Loucy (cell line): ENCODE results near the gene PRM2.

Experiments
- EZH2phosphoT487 ChIP-seq: fragments of 200-600 bp; IDR thresholded peaks from 2 replicates; pipeline ENCODE4 v1.6.1; 2018; ENCODE audit warnings: antibody characterized with exemption, mild to moderate bottlenecking, moderate library complexity, borderline replicate concordance
- TF ChIP-seq, protein P1 (sequence below): fragments of 200-600 bp; sonication (generic); conservative IDR thresholded peaks from 2 replicates; pipeline ENCODE4 v1.5.1; 2014; ENCODE audit warnings: mild to moderate bottlenecking, antibody characterized with exemption, low read length

DNA sequence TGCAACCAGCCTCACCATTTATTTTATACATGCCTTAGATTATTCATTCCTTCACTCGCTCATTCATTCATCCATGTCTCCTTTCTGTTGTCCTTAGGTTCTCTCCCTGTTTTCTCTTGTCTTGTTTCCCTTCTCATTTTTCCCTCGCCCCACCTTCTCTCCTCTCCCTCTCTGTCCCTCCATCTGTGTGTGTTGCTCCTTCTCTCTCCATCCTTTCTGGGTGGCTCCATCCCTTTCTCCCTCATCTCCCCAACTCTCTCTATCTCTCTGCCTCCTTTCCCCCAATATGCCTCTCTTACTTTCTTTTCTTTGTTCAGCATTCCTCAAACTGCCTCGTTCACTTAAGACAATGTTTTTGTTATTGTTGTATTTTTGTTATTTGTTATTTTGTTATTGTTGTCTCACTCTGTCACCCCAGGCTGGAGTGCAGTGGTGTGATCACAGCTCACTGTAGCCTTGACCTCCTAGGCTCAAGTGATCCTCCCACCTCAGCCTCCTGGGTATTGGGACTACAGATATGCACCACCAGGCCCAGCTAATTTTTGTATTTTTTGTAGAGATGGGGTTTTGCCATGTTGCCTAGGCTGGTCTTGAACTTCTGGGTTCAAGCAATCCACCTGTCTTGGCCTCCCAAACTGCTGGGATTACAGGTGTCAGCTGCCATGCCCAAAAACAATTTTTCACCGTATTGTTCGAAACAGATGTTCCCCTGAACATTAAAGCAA is 34.6 kb downstream of the PRM2 start:
- TF ChIP-seq, protein P1, sequence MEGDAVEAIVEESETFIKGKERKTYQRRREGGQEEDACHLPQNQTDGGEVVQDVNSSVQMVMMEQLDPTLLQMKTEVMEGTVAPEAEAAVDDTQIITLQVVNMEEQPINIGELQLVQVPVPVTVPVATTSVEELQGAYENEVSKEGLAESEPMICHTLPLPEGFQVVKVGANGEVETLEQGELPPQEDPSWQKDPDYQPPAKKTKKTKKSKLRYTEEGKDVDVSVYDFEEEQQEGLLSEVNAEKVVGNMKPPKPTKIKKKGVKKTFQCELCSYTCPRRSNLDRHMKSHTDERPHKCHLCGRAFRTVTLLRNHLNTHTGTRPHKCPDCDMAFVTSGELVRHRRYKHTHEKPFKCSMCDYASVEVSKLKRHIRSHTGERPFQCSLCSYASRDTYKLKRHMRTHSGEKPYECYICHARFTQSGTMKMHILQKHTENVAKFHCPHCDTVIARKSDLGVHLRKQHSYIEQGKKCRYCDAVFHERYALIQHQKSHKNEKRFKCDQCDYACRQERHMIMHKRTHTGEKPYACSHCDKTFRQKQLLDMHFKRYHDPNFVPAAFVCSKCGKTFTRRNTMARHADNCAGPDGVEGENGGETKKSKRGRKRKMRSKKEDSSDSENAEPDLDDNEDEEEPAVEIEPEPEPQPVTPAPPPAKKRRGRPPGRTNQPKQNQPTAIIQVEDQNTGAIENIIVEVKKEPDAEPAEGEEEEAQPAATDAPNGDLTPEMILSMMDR, result no peak
- TF ChIP-seq EZH2phosphoT487, result no peak
